Endothelial cell (in vitro differentiated cells): ENCODE measurements around the gene MAP4K1. TPM values are rescaled to one million over a fixed set of nuclear protein-coding genes. Genes with fewer than 3 reads are reported as not detected.

Experiments used
- DNase-seq: peaks from one replicate; pipeline ENCODE4 v3.0.0; 2021; ENCODE audit warnings: low spot score
- H3K27ac Mint-ChIP-seq: one replicate; pipeline ENCODE4 v1.8.0; 2021; ENCODE audit warnings: mixed read lengths, inconsistent platforms; ENCODE audit not compliant: unreplicated experiment
- H3K27me3 Mint-ChIP-seq: one replicate; pipeline ENCODE4 v1.8.0; 2021; ENCODE audit warnings: mild to moderate bottlenecking, moderate library complexity, mixed read lengths, inconsistent platforms; ENCODE audit not compliant: unreplicated experiment
- H3K36me3 Mint-ChIP-seq: one replicate; pipeline ENCODE4 v1.8.0; 2021; ENCODE audit warnings: mild to moderate bottlenecking, low read depth, mixed read lengths, inconsistent platforms; ENCODE audit not compliant: unreplicated experiment
- H3K4me1 Mint-ChIP-seq: one replicate; pipeline ENCODE4 v1.8.0; 2021; ENCODE audit warnings: mild to moderate bottlenecking, mixed read lengths, inconsistent platforms; ENCODE audit not compliant: unreplicated experiment
- H3K4me3 Mint-ChIP-seq: one replicate; pipeline ENCODE4 v1.8.0; 2021; ENCODE audit warnings: mild to moderate bottlenecking, mixed read lengths, inconsistent platforms; ENCODE audit not compliant: unreplicated experiment
- H3K9me3 Mint-ChIP-seq: one replicate; pipeline ENCODE4 v1.8.0; 2021; ENCODE audit warnings: mixed read lengths, inconsistent platforms; ENCODE audit not compliant: unreplicated experiment
- CTCF ChIP-seq: fragments of 200-600 bp; sonication (generic); IDR thresholded peaks from one replicate; pipeline ENCODE4 v1.5.0; 2021; ENCODE audit warnings: antibody characterized with exemption; ENCODE audit not compliant: unreplicated experiment
- total RNA-seq: library from RNA; stranded (reverse); fragmentation: NEBNext Ultra II Directional; extraction: Animal tissue kit (Norgen Biotek cat#: 25700); gene quantifications from one replicate; pipeline ENCODE4 v1.2.1, GENCODE V29; 2021; ENCODE audit not compliant: unreplicated experiment

The MAP4K1 gene
- total RNA-seq, 1 donor from 2014 or later: 7.5 TPM

- Mint-ChIP-seq H3K36me3 (no peaks in the 10 kb centered on the region), H3K4me1 (no peaks in the 10 kb centered on the region), H3K27ac (no peak overlapping the region), H3K27me3 (peaks cover 10% of the 10 kb centered on the region), H3K4me3 (no peak overlapping the region), H3K9me3 (no peaks in the 10 kb centered on the region)
- no peak for DNase-seq
- no peak for TF ChIP-seq CTCF
Measured at GRCh38 chr19:38571682-38572081, 46.1 kb downstream of the MAP4K1 start.

GRCh38 chr19:38569368-38569983, 48.3 kb downstream of the MAP4K1 start:
- Mint-ChIP-seq H3K9me3 (no peaks in the 10 kb centered on the region), H3K27me3 (peaks cover 12% of the 10 kb centered on the region), H3K4me3 (no peak overlapping the region), H3K27ac (no peak overlapping the region), H3K36me3 (no peaks in the 10 kb centered on the region), H3K4me1 (no peaks in the 10 kb centered on the region)
- no peak for TF ChIP-seq CTCF
- DNase-seq: no peak

GRCh38 chr19:38565691-38566105, 52.1 kb downstream of the MAP4K1 start:
- DNase-seq: no peak
- Mint-ChIP-seq H3K4me1 (no peaks in the 10 kb centered on the region), H3K36me3 (peaks cover 13% of the 10 kb centered on the region), H3K27me3 (peaks cover 16% of the 10 kb centered on the region), H3K27ac (no peak overlapping the region), H3K9me3 (no peaks in the 10 kb centered on the region), H3K4me3 (no peak overlapping the region)
- TF ChIP-seq CTCF: no peak

- no peaks in the 10 kb centered on the region for H3K9me3 Mint-ChIP-seq
- H3K36me3 Mint-ChIP-seq: peaks cover 13% of the 10 kb centered on the region
- DNase-seq: no peak
- no peak overlapping the region for H3K27ac Mint-ChIP-seq
- no peak overlapping the region for H3K4me3 Mint-ChIP-seq
- TF ChIP-seq CTCF: no peak
- peaks cover 13% of the 10 kb centered on the region for H3K27me3 Mint-ChIP-seq
- no peaks in the 10 kb centered on the region for H3K4me1 Mint-ChIP-seq
Measured at GRCh38 chr19:38564981-38565690, 52.6 kb downstream of the MAP4K1 start.

- H3K36me3 Mint-ChIP-seq: peaks cover 13% of the 10 kb centered on the region
- no peak for DNase-seq
Measured at GRCh38 chr19:38563475-38563874, 54.3 kb downstream of the MAP4K1 start.

More at GRCh38 chr19:38563475-38563874, 54.3 kb downstream of the MAP4K1 start:
- Mint-ChIP-seq H3K27me3 (peaks cover 13% of the 10 kb centered on the region), H3K4me1 (no peaks in the 10 kb centered on the region), H3K9me3 (no peaks in the 10 kb centered on the region), H3K27ac (no peak overlapping the region), H3K4me3 (no peak overlapping the region)
- no peak for TF ChIP-seq CTCF
